HG03045 (cell line): Measurements from ENCODE around the gene RALB.
A peak's percentile ranks its signal among the peaks of the same experiment; 100 is the strongest.

Experiments
- ATAC-seq: cut with Tn5 transposase; IDR thresholded peaks from one replicate; pipeline ENCODE4 v1.9.1; 2021; ENCODE audit warnings: mild to moderate bottlenecking, moderate library complexity; ENCODE audit not compliant: unreplicated experiment

Gene RALB, protein sequence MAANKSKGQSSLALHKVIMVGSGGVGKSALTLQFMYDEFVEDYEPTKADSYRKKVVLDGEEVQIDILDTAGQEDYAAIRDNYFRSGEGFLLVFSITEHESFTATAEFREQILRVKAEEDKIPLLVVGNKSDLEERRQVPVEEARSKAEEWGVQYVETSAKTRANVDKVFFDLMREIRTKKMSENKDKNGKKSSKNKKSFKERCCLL

DNA sequence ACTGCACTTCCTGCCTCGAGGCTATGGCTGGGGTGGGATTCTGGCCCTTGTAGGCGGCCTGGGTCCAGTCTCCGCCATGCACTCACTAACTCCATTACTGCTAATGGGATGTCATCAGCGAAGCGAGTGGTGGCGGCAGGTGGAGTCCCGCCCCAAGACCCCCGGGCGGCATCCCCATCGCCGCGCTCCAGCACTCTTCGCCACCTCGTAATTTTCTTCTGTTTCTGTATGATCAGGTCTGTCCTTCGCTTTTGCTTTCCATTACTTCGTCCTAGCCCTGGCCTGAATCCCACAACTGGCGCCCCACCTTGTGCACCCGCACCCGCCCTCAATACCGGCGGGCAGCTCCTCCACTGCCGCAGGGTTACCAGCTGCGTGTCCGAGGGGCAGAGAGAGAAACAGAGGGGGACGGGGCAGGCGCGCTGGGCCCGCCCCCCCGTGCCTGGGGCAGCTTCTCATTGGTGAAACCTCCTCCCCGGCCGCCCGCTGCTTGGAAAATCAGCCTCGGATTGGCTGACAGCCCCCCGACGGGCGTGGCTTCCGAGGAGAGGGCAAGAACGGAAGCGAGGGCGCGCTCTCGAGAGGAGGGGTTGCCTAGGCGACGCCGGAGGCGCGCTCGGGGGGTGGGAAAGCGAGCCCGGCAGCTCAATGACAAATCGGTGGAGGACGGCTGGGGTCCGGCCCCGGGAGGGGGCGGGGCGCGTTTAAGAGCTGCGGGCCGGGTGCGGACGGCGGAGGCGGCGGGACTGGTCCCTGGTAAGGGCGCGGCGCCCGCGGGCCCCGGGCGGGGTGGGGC, at the start of gene RALB:
Gene RALB, plus strand, starts transcription at position 628 of the 796 bp plus-strand sequence. CDS start 25,813 bp downstream, outside the sequence.
- peak; percentile 95 for ATAC-seq

DNA sequence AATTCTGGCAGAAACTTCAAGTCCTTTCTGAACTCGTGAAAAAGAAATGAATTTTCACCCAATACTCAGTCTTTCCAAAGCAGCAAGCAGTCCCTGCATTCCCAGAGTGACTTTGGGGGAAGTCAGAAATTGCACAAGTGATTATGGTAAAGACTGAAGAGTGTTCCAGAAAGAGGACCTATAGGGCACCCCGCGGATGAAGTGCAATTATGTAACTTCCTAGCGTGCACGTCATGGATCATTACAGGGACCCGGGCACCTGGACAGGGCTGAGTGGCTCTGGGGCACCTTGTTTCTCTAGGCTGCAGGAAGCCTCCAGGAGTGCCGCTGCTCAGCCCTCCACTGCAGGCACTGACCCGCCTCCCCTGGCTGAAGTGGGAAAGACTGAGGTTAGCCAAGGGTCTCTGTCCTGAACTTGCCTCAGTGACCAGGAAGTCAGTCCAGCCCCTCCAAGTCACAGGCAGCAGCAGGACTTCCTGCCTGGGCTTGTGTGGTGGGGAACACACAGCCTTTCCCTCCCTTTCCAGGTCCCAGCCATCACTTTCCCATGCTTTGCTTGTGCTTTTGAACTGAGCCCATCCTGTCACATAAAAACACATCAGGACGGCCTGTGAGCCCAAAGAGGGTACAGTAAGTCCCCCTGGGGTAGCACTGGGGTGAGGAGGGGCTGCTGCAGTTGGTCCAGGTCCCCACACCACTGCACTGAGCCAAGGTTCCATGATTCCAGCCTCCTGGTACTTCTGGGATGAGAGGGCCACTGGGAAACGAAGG, 49.2 kb upstream of the RALB start:
- ATAC-seq, result no peak

DNA sequence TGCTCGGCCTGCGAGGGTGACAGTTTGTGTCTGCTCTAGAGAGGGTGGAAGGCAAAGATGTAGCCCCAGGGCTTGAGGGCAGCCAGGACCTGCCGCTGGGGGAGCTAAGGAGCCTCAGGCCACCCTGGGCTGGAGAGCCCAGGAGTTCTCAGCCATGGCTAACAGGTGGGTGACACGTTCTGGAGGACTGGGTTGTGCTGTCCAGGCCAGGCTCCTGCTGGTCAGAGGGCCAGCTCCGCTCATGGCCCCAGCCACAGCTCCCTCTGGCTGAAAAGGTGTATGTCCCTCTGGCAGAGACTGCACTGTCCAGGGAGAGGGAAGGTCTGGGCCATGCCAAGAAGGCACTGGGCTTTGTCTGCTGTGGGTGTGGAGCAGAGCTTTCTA, 48.6 kb upstream of the RALB start:
- ATAC-seq, result no peak

DNA sequence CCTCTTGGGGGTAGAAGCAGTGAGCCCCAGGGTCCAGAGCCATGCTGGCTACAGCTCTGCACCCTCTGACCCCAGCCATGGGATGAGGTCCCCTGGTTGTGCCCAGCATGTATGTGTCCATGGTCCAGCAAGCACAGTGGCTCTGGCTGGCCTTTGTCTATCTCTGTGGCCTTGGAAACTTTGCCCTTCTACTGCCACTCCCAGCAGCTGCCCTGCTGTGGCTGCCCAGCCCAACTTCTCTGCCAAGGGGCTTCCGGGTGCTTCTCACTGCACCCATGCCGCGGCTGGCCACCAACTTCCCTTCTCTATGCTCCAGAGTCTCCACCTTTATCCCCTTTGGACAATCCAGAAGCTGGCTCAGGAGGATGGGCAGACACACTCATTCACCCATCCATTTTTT, 48.2 kb upstream of the RALB start:
- ATAC-seq, result no peak

DNA sequence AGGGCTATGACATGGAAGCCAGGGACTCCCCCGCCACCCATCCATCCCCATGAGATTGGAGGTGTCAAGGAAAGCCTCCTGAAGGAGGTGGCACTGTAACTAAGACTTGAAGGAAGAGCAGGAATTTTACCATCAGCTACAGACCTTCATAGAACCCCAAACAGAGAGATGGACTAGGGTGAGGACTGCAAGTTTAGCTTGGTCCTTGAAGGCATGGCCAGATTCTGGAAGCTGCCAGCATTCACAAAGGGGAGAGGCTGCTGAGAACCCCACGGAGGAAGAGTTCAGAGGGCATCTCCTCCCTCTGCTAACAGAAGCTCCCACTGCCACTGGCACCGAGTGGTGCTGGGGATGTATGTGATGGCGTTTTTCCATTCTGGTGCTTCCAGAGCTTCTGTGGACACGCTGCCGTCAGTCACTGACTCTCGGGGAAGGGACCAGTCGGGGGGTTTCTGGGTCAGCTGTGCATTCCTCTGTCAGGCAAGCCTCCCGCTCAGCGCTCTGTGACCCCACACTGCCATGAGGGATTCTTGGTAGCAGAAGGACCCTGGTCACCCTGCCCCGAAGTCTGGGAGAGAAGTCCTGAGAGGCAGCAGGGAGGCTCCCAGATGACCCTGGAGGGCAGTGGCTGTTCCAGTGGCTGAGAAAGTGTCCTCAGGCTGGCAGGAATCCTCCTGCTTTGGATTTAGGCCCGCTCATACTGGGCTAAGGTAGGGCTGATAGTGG, 47.5 kb upstream of the RALB start:
- no peak for ATAC-seq

DNA sequence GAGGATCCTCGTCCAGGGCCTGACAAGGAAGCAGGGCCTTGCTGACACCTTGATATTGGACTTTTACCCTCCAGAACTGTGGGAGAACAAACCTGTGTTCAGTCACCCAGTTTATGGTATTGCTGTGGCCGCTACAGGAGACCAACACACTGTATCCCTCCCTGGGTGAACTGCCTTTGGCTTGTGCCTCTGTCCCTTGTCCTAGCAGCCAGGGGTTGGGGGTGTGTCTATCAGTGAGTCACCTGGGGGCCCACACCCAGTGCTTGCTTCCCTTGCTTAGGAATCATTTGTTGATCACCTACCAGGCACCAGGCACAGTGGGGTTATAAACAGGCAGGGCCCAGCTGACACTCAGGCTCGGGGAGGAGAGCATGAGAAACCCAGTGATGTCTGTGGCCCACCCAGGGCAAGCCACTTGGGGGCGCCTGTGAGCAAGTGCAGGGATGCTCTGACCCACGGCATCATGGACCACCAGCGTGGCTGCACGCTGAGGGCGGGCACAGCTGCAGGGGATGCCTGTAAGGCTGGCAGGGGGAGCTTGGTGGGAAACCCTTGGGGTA, 46.5 kb upstream of the RALB start:
- ATAC-seq, result no peak

DNA sequence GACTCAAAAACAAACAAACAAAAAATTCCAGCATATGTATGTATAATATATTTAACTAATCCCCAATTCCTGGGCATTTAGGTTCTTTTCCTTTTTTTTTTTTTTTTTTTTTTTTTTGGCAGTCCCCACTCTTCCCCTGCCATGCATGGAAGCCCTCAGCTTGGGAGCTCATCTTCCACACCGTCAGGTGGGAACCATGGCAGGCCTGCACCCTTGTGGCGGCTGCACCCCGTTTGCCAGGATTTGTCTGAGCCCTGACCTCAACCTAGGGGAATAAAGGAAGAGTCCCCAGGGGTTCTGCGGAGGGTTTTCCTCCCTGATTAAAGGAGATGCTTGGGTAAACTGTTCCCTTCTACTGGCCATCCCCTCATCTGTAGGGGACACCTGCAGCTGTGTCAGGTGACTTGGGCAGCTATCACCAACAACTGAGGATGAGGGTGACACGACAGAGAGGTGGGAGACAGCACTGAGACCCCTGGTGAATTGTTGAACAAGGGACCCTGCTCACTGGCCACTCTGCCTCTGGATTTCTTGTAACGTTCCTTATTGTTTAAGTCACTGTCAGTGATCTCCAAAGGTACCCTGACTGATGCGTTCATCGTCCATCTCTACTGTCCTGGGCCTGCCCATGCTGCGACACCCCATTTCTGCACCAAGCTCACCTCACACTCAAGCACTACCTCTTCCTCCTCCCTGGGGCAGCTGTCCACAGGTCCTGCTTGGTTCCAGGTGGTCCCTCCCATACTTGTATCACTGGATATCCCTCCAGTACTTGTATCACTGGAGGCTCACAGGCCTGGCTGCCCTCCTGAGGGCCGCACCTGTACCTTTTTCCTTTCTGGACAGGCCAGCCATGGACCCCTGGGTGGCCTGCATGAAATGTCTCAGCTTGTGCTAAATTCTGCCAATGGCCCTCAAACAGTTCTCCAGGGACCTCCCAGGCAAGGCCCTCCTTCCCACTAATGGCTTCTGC, 44.0 kb upstream of the RALB start:
- ATAC-seq, result no peak

DNA sequence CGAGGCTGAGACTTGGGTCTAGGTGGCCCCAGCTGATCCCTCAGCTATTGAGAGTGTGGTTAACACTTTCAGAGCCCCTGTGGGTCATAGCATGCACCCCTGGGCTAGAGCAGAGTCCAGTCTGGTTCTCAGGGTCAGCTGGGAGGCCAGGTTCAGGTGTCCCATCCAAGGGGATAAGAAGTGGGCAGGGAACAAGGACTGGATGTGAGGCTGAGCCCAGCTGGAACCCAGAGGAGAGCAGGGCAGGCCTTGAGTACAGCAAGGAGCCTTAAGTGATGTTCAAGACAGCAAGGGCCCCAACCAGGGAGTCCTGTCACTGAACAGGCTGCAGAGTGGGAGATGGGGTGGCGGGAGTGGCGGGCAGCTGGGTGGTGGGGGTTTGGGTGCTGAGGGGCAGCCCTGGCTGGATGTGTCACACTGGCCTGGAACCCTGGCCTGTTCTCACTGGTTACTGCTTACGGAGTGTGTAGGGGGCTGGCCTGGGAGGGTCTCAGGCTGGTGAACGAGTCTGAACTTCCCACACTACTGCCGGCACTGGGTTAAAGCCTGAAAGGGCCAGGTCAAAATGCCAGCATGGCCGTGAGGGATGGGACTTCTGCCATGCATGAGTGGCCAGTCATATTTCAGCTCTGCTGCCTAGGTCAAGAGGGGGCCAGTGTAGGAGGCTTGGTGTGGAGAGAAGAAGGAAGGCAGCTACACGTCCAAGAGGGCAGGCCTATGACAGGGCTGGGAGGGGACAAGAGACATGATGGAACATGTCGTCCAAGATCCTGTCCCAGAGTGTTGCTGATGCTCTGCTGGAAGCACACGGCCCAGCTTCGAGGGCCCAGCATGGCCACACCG, 43.0 kb upstream of the RALB start:
- ATAC-seq, result no peak

DNA sequence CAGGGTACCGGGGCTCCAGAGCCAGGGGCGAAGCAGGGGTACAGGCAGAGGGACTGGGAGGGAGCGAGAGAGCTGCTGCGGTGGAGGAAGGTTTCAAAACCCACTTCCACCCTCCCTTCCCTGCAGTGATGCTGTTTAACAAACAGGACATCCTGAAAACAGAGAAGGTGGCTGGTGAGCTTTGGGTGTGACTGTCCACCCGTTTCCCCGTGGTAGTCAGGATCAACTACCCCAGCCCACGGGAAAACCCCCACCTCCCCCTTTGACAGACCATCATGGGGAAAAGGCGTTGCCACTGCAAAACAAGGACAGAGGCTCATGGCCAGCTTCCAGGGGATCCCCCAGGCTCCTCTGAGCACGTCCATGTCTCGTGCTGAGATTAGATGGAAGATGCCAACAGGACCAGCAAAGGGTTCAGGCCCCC, 42.4 kb upstream of the RALB start:
- ATAC-seq, result no peak

DNA sequence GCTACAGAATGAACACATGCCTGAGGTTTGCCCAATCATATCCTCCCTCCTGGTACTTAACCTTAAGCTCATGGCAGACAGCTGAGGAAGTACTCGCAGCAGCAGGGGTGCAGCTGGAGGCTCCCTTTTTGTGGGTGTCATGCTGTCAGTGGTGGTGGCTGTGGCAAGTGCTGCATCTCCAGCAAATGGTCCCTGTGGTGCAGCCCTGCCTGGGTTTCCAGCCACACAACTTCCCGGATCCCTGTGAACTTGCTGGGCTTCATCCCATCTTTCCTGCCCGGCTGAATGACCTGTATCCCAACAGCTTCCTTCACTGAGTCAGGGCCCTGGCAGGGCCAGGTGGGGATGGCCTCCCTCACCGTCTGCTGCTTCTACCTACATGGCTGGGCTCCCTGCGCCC, 34.5 kb upstream of the RALB start:
- ATAC-seq, result no peak

DNA sequence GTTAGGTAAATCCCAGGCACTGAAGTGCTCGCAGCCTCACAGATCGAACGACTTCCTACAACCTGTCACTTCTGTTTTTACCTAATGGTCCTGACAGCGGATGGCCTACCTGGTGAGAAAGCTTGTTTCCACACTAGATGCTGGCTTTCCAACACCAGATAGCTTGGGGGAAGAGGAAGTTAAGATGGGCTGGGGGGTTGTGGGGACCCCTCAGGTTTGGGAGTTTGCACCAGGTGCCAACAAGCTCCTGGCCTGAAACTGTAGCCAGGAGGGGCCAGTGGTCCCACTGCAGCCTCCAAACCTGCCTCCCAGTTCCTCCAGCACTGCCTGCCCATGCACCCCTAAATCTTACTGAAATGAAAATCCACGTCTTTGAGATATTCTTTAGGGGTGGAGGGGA, 33.4 kb upstream of the RALB start:
- no peak for ATAC-seq

DNA sequence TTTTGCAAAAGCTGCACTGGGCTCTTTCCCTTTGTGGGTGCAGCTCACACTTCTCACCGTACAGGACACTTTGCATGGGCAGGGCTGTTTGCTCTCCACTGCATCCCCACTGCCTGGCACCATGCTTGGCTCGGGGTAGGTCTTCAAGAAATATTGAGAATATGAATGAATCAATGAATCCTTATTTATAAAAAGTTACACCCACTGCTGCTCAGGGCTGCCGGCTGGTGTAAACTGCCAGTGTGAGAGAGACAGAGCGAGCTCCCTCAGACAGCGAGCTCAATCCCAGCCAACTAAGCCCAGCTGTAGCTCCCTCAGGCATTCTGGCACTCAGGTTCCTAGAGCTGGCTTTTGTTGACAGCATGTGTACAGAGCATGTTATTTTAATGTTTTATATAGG, 32.9 kb upstream of the RALB start:
- no peak for ATAC-seq

DNA sequence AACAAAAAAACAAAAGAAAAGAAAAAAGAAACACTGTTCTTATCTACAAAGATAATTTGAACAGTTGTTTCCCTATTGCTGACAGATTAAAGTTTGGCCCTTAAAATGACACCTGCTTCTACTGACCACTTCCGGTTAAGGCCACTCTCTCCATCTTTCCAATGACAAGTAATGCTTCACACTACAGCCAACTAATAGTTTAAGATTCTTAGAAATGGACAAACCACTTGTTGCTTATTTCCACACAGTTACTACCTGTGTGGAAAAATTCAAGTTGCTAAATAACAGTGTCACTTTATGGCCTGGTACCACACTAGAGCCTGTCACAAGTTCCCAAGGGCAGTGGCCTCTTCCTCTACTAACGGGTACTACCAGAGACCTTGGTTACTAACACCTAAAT, 31.9 kb upstream of the RALB start:
- ATAC-seq, result no peak

DNA sequence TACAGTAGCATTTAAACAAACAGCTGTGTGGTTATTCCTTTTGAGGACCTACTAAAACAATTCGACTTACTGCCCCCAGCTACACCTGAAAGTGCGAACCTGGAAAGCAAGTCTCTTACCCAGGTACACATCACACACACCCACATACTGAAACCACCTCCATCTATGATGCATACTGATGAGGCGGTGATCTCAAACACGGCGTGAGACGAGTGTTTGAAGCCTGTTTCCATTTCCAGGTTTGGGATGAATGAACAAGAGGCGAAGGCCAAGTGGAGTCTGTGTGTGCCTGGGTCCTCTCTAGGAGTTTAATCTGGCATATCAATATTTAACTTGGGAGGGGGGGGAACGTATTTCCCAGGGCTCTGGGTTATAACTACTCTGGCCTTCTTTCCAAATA, 31.0 kb upstream of the RALB start:
- no peak for ATAC-seq

DNA sequence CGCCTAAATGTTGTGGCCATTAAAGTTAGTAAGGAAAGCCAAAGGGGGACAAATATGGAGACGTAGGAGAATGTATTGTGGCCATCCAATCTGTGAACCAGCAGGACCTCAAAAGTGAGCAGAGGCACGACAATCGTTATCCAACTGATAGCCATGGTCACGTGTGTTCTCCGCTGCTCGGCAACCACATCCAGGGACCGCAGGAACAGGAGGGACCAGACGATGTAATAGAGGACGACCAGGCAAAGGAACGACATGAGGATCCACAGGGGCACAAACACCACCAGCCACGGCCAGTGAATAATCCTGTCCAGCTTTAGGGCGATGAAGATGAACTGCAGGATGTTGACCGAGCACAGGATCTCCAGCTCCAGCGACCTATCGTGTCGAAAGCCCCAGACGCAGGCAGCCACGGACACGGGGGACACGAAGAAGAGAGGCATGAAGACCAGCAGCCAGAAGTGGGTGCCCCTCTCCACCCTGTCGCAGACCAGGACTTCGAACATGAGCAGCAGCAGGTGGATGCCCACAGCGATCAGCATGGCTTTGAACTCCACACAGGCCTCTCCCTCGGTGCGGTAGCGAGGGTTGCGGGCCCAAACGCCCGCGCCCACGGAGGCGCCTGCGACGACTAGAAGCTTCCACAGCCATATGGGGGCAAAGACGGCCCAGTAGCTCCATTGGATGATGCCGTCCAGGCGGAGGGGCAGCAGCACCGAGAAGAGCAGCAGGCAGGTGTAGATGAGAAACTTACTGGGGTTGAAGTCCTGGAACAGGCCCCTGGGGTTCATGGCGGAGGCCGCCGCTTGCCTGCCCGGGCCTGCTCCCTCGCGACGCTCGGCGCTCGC, 30.2 kb upstream of the RALB start:
- no peak for ATAC-seq

DNA sequence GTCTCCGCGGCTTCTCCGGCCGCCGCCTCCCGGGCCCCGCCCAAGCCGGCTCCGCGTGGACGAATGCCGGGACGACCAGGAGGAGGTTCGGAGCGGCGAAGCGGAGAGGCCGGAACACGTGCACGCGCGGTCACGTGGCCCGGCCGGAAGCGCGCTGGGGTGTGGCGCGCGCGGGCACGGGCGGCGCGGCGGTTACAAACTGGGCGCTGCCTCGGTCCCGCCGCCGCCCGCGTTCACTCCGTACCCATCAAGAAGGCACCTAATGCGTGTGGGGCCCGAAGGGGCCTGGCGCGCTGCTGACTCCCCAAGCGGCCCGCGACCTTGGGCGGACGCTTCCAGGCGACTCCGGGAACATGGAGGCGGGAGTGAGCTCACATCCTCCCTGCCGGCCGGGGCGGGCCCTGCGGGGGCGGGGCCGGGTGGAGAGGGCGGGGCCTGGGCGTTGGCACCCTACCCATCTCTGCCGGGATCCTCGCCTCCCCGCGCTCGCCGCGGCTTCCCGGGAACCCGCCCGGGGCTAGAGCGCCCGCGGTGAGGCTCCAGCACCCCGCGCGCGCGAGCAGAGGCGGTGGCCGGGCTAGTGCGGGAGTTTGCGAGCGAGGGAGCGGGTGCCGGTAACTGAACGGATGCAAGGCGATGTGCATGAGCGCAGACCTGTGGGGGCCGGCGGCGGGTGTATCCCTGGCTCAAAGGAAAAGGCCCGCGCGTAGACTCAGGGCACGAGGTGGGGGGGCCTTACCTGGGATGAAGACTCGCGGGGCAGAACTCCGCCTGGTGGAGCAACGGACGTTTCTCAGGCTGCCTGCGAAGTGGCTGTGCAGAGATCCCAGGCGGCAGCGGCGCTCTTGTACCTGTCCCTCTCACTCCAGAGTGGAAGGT, 29.4 kb upstream of the RALB start, which contains the start of gene TMEM185B:
Gene TMEM185B, minus strand, starts transcription at position 367 of the 879 bp plus-strand sequence. CDS start 424 bp downstream, outside the sequence.
- peak; percentile 90 for ATAC-seq

DNA sequence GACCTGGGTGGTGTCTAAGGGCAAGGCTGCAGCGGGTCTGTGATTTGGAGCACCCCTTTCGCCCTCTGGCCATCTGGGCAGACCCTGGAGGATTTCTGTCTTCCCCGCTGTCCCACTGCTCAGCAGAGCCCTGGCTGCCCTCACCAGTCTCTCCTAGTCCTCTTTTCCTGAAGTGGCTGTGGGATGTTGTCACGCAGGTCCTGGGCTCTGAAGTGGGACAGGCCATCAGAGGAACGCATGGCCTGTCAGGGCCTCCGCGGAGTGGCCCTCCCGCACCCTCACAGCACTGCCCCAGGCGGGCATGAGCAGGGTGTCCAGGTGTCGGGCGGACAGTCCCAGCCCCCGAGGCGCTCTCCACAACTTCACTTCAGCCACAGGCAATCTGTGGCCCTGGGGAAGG, 28.4 kb upstream of the RALB start:
- no peak for ATAC-seq
